K562 (cell line): Measurements from ENCODE around the gene SPINK8. TPM values are rescaled to one million over a fixed set of nuclear protein-coding genes. Genes with fewer than 3 reads are reported as not detected.

Experiments
- ATAC-seq: fragments of 200-7000 bp; cut with Tn5 transposase; 3 replicates; pipeline ENCODE4 v1.9.1; 2020; ENCODE audit warnings: moderate library complexity
- BruUV-seq: library from RNA; stranded (reverse); fragments of 400-500 nt; replicated peaks from 2 replicates; lab custom pipeline; 2021; lab: Mats Ljungman, UMichigan
- CTCF ChIA-PET: fragments of 300-600 bp; formaldehyde crosslinking; extraction: SDS; loops from one replicate; lab custom pipeline; 2021; ENCODE audit warnings: low intra/inter-chr PET ratio; lab: Yijun Ruan, JAX
- POLR2A ChIA-PET: fragments of 300-600, 350-650 bp; sonication (Branson Sonifier 250); formaldehyde crosslinking; extraction: SDS; loops from one replicate; lab custom pipeline; 2021; ENCODE audit warnings: antibody characterized with exemption, inconsistent platforms; lab: Yijun Ruan, JAX
- DNase-seq, 4 experiments: peaks; one replicate each; pipeline versions ENCODE4 v3.0.0 to v3.0.0-alpha.2; 2011 to 2018; ENCODE audit warnings: low spot score in 3 of 4, mixed read lengths in 3 of 4; ENCODE audit errors: extremely low read depth in 1 of 4
- FAIRE-seq: peaks from 2 replicates; lab custom pipeline; 2011; peaks lifted over from hg19 to GRCh38; lab: Jason Lieb, UNC
- H2AFZ ChIP-seq: 2 replicates; pipeline ENCODE4 v1.6.0; 2011; ENCODE audit warnings: low read depth, low read length, control low read depth, inconsistent platforms
- H3K27ac ChIP-seq: fragments of 200-600 bp; 3 replicates; pipeline ENCODE4 v1.8.0; 2011; ENCODE audit warnings: low read depth, mild to moderate bottlenecking, control low read depth, inconsistent platforms, low read length, moderate library complexity, mixed read lengths; ENCODE audit errors: extremely low read depth
- H3K27me3 ChIP-seq, 2 experiments: fragments of 300-600 bp in 1 of 2; 2 replicates in 1 of 2; 3 replicates in 1 of 2; pipeline versions ENCODE4 v1.6.0 to v1.8.0; 2011; ENCODE audit warnings: inconsistent platforms in 2 of 2, low read length in 2 of 2, mild to moderate bottlenecking in 1 of 2, mixed read lengths in 1 of 2, moderate library complexity in 1 of 2; ENCODE audit not compliant: control insufficient read depth in 2 of 2, insufficient read depth in 2 of 2
- H3K36me3 ChIP-seq: fragments of 300-600 bp; 3 replicates; pipeline ENCODE4 v1.8.0; 2011; ENCODE audit warnings: mild to moderate bottlenecking, low read length, inconsistent platforms; ENCODE audit not compliant: control insufficient read depth, insufficient read depth
- H3K4me1 ChIP-seq, 2 experiments: fragments of 200-600 bp in 1 of 2; replicated peaks in 1 of 2; 2 replicates in 1 of 2; 3 replicates in 1 of 2; pipeline versions ENCODE4 v1.5.1 to v1.8.0; 2011; ENCODE audit warnings: inconsistent platforms in 2 of 2, low read length in 2 of 2, mild to moderate bottlenecking in 1 of 2, mixed read lengths in 1 of 2, moderate library complexity in 1 of 2; ENCODE audit not compliant: control insufficient read depth in 2 of 2, insufficient read depth in 2 of 2
- H3K4me2 ChIP-seq: 2 replicates; pipeline ENCODE4 v1.6.1; 2011; ENCODE audit warnings: low read length, control low read depth, inconsistent platforms, mixed read lengths; ENCODE audit not compliant: insufficient read depth
- H3K4me3 ChIP-seq: fragments of 200-600 bp; sonication (generic), shearing (Covaris generic); 2 replicates; pipeline ENCODE4 v1.5.1; 2016; ENCODE audit warnings: control low read depth, inconsistent platforms
- H3K79me2 ChIP-seq: fragments of 200-600 bp; 3 replicates; pipeline ENCODE4 v1.8.0; 2011; ENCODE audit warnings: low read length, inconsistent platforms; ENCODE audit not compliant: control insufficient read depth, insufficient read depth
- H3K9ac ChIP-seq, 2 experiments: 2 replicates each; pipeline versions ENCODE4 v1.6.0 to v1.6.1; 2011; ENCODE audit warnings: low read depth in 2 of 2, low read length in 2 of 2, control low read depth in 1 of 2, inconsistent platforms in 1 of 2, mild to moderate bottlenecking in 1 of 2, mixed read lengths in 1 of 2; ENCODE audit not compliant: insufficient read depth in 1 of 2
- H3K9me1 ChIP-seq: one replicate; pipeline ENCODE4 v1.6.0; 2011; ENCODE audit warnings: inconsistent platforms, mild to moderate bottlenecking, low read length, moderate library complexity; ENCODE audit not compliant: control insufficient read depth, insufficient read depth
- H3K9me3 ChIP-seq: replicated peaks from 2 replicates; pipeline ENCODE4 v1.5.1; 2011; ENCODE audit warnings: low read depth, low read length, inconsistent platforms; ENCODE audit not compliant: control insufficient read depth, insufficient read depth
- H4K20me1 ChIP-seq: replicated peaks from 2 replicates; pipeline ENCODE4 v1.6.1; 2011; ENCODE audit warnings: low read length, inconsistent platforms, mixed read lengths; ENCODE audit not compliant: control insufficient read depth, insufficient read depth
- CHD4 ChIP-seq: fragments of 200-600 bp; sonication (generic); IDR thresholded peaks from 3 replicates; pipeline ENCODE4 v1.6.1; 2012; ENCODE audit warnings: low read depth, mild to moderate bottlenecking, mixed read lengths, low read length, inconsistent platforms; ENCODE audit not compliant: insufficient read depth, insufficient replicate concordance, poor library complexity, severe bottlenecking
- HLTF ChIP-seq: fragments of 450-650 bp; IDR thresholded peaks from 2 replicates; pipeline ENCODE4 v1.6.1; 2016
- POLR2G ChIP-seq: fragments of 200-400 bp; formaldehyde crosslinking; IDR thresholded peaks from 2 replicates; pipeline ENCODE4 v1.6.1; 2017; ENCODE audit warnings: low read depth, mild to moderate bottlenecking, antibody characterized with exemption, low read length, moderate library complexity
- ZNF3 ChIP-seq: fragments of 250-450 bp; sonication (Bioruptor Pico); IDR thresholded peaks from 2 replicates; pipeline ENCODE4 v1.5.0; 2021; ENCODE audit warnings: mild to moderate bottlenecking, moderate library complexity
- ZNF583 ChIP-seq: fragments of 250-450 bp; sonication (Bioruptor Pico); IDR thresholded peaks from 2 replicates; pipeline ENCODE4 v1.4.0; 2020
- WGBS: fragments of 100-300 bp; shearing (Covaris generic); methylation state at CpG from one replicate; pipeline ENCODE4 v1.1.6; 2016; ENCODE audit warnings: low coverage, mixed read lengths; ENCODE audit not compliant: insufficient coverage; ENCODE audit errors: missing lambda C conversion rate; 5-methylcytosine and 5-hydroxymethylcytosine counted together
- in situ Hi-C: fragments of 300-500 bp; cut with MboI; formaldehyde crosslinking; loops from 4 replicates; pipeline ENCODE4 v1.15.0; 2018; ENCODE audit warnings: inconsistent platforms, mixed read lengths
- intact Hi-C: fragments of 100-400 bp; cut with micrococcal nuclease; formaldehyde crosslinking; loops from 2 replicates; pipeline ENCODE4 v1.14.2; 2022
- polyA plus RNA-seq, 8 experiments: library from polyadenylated mRNA; depleted of rRNA in 4 of 8; stranded (reverse) in 5 of 8; unstranded in 3 of 8; fragments of >200 nt; fragmentation: Nextera tagmentation in 2 of 8; fragmentation: Illumina TruSeq in 1 of 8; extraction: Ambion mirVana in 2 of 8; extraction: Trizol in 1 of 8; gene quantifications; 2 replicates each; pipeline versions ENCODE4 v1.2.1 to v1.2.3, GENCODE V29; 2011 to 2014; ENCODE audit warnings: inconsistent platforms in 1 of 8, missing spikeins in 1 of 8
- total RNA-seq, 7 experiments: library from RNA; depleted of rRNA in 6 of 7; stranded (reverse); fragments of >200 nt in 6 of 7; fragmentation: Illumina TruSeq in 2 of 7; extraction: Trizol in 2 of 7; gene quantifications; 2 replicates each; pipeline versions ENCODE4 v1.2.1 to v1.2.3, GENCODE V29; 2011 to 2021; ENCODE audit warnings: low replicate concordance in 1 of 7
- TF ChIP-seq, protein P1 (sequence below): sonication (generic); formaldehyde crosslinking; IDR thresholded peaks from 2 replicates; pipeline ENCODE4 v1.8.1; 2023; ENCODE audit warnings: mild to moderate bottlenecking, missing genetic modification reagents

Gene SPINK8
- total and polyA plus RNA-seq, 9 of the 15 experiments (the other 6 are each of a cell fraction or from before 2014, with no cell fraction given), result not detected

DNA sequence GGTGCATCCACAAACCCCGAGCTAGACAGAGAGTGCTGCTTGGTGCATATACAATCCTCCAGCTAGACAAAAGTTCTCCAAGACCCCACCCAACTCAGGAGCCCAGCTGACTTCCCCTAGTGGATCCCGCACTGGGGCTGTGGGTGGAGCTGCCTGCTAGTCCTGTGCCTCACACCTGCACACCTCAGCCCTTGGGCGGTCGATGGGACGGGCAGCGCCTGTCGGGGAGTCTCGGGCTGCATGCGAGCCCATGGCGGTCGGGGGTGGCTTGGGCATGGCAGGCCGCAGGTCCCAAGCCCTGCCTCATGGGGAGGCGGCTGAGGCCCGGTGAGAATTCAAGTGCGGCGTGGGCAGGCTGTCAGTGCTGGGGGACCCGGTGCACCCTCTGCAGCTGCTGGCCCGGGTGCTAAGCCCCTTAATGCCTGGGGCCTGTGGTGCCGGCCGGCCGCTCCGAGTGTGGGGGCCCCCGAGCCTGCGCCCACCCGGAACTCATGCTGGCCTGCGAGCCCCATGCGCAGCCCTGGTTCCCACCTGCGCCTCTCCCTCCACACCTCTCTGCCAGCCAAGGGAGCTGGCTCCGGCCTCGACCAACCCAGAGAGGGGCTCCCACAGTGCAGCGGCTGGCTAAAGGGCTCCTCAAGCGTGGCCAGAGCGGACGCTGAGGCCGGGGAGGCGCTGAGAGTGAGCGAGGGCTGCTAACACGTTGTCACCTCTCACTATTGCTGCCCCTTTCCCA, 61.5 kb downstream of the SPINK8 start:
- Histone ChIP-seq H3K4me1 (no peaks in the 10 kb centered on the region), H3K9ac (no peak overlapping the region), H3K9me1 (no peaks in the 10 kb centered on the region), H3K36me3 (peaks cover 31% of the 10 kb centered on the region; the same call in 2 of the 3 replicates), H3K4me3 (no peak overlapping the region), H3K4me2 (no peak overlapping the region), H4K20me1 (no peaks in the 10 kb centered on the region), H3K9me3 (peaks cover 4% of the 10 kb centered on the region; the same call in 1 of the 2 replicates), H3K27me3 (no peaks in the 10 kb centered on the region), H2AFZ (no peak overlapping the region), H3K79me2 (no peaks in the 10 kb centered on the region), H3K27ac (no peak overlapping the region)
- intact Hi-C loops, result loop anchor here (2.0 to 10.0 kb wide), 4 partner anchors 39 to 283 kb away; partner anchors contain the start of gene PFKFB4
- ChIA-PET CTCF (interaction anchor here (1.6 to 4.2 kb wide), 2 partner anchors 163 to 168 kb away, joined by 4 to 59 read pairs; partner anchors contain the start of genes CCDC51 and TMA7), POLR2A (interaction anchor here (1.1 to 1.7 kb wide), 6 partner anchors 13 to 168 kb away, joined by 3 to 6 read pairs (median 4); partner anchors contain the start of genes CCDC51, TMA7 and ZNF589)
- no TSS peak for BruUV-seq
- TF ChIP-seq, protein P1, sequence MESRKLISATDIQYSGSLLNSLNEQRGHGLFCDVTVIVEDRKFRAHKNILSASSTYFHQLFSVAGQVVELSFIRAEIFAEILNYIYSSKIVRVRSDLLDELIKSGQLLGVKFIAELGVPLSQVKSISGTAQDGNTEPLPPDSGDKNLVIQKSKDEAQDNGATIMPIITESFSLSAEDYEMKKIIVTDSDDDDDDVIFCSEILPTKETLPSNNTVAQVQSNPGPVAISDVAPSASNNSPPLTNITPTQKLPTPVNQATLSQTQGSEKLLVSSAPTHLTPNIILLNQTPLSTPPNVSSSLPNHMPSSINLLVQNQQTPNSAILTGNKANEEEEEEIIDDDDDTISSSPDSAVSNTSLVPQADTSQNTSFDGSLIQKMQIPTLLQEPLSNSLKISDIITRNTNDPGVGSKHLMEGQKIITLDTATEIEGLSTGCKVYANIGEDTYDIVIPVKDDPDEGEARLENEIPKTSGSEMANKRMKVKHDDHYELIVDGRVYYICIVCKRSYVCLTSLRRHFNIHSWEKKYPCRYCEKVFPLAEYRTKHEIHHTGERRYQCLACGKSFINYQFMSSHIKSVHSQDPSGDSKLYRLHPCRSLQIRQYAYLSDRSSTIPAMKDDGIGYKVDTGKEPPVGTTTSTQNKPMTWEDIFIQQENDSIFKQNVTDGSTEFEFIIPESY (CRISPR knock-in tag), result peak; percentile 64
- 0 out of 2 replicates have a peak, but pooled peaks have one; percentile 25 for TF ChIP-seq HLTF
- no peak for TF ChIP-seq ZNF3 (CRISPR knock-in tag)
- TF ChIP-seq CHD4, result no peak
- peak; percentile 66 for TF ChIP-seq POLR2G
- TF ChIP-seq ZNF583 (CRISPR knock-in tag), result no peak
- WGBS, result 94% methylated on average over 7 of the region's 38 CpGs
- no peak for ATAC-seq
- in situ Hi-C loops, result loop anchor here (5.0 kb wide), 1 partner anchor 165 kb away; no protein-coding TSS in a partner anchor
- FAIRE-seq, result no peak
- DNase-seq, result no peak
